Globus pallidus (tissue), 1 donor: Measurements from ENCODE around the gene PRSS57.
"Not testable (repeated sequence)": the region's sequence is repeated elsewhere in the genome, so short reads cannot be mapped to it uniquely, and the experiment has no call there.

Experiments used
- DNase-seq: peaks from one replicate; pipeline ENCODE4 v3.0.0-alpha.2; 2015; ENCODE audit warnings: low spot score

Gene PRSS57

GRCh38 chr19:723247-723646, 28.0 kb upstream of the PRSS57 start:
- no peak for DNase-seq

DNA sequence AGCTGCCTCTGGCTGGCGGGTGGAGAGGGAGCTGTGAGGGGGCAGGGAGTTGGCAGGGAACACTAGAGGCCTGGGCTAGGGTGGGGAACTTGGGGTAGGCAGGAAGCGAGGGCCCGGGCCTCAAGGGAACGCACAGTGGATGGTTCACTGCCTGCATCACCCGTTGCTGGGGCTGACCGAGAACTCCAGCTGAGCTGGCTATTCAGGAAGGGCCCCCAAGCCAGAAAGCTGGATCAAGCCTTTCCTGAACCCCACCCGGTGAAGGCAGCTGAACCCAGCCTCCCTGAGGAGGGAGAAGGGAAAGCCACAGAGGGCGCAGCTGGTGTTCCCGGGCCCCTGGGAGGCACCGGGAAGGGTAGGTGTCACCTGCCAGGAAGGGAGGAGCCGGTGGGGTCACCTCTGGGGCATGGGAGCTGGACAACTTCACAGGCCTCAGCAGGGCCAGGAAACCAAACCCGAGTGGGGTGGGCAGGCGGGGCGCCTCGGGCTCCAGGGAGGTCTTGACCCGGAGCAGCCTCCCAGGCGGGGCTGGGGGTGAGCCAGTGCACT, 27.4 kb upstream of the PRSS57 start:
- no peak for DNase-seq

- DNase-seq = peak; percentile 77
Measured at GRCh38 chr19:720345-721160, 25.3 kb upstream of the PRSS57 start.

GRCh38 chr19:719636-720344, 24.5 kb upstream of the PRSS57 start:
- peak; percentile 56 for DNase-seq

DNA sequence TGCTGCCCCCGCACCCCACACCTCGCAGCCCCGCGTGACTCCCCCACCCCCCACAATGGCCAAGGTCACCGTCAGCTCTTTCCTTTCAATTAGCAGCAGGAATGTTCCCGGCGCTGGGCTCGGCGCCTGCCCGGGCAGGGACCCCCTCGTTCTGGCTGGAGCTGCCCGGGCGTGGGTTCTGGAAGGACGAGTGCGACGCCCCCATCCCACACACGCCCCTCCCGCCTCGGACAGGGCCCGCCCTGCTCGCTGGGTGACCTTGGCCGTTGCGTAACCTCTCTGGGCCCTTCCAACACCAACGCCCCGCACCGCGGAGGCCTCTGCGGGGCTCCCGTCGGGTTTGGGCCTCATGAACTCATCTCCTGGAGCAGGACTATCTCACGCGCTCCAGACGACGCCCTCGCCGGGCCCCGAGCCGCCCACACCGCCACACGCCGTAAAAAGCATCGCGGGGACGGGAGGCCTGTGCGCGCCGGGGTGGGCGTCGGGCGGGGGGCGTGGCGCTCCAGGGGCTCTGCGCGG, 23.8 kb upstream of the PRSS57 start:
- peak; percentile 66 for DNase-seq

DNA sequence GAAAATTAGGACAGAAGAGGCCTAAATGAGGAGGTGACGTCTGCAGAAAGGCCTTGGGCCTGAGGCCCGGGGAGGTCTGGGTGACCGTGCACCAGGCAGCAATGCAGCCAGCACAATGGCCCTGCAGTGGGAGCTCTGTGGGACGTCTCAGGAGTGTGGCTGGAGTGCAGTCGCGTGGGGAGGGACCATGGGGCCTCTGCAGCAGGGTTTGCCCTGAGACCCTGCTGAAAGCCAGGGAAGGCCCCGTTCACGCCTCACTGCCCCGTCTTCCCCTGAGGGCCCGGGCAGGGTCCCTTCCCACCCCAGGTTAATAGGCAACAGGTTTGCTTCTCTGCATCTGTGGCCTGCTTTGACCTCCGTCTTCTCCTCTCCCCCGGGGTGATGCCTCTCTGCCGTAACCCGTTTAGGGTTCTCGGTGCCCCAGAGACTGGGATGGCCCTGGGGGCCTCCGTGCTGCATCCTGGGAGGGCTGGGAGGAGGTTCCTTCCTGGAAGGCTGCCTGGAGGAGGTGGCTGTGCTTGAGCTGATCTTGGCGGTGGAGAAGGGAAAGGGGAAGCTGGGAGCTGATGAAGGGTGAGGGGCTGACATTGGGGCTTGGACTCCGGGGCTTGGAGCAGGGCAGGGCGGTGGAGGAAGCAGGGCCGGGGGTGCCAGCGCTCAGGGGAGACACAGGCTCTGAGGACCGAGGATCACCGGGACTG, 23.1 kb upstream of the PRSS57 start:
- peak; percentile 38 for DNase-seq

DNA sequence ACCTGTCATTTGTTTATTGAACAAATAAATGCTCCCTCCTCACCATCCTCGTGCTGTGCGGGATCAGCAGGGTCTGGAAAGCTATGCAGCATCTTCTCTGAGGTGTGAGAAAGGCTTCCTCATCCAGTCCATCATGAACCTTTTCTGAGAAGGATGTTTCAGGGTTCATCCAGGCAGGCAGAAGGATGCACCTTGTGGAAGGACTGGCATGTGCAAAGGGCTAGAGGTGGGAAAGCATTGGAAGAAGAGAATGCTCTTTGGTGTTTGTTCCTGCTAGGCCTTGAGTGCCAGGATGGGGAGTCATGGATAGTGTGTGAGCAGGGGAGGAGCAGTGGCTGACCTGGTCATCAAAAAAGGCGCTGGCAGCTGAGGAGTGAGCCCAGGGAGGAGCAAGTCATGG, 20.1 kb upstream of the PRSS57 start:
- no peak for DNase-seq

- no peak for DNase-seq
Measured at GRCh38 chr19:711254-711653, 16.0 kb upstream of the PRSS57 start.

DNA sequence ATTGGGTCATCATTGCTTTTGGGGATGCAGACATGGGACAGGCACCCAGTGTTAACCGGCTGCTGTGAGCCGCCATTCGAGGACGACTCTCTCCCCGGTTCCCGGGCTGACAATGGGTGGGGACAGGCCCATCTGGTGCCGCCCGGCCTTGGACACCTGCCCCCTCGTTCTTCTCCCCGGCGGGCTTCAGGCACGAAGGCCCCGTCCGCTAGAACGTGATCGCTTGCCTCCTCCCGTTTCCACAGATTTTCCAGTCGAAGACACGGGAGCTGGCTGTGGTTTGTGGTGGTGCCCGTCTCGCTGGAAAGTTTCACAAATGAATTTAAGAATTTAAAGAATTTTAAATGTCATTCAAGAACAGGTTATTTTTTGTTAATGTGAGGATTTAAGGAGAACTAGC, 15.5 kb upstream of the PRSS57 start:
- no peak for DNase-seq

- peak; percentile 51 for DNase-seq
Measured at GRCh38 chr19:709965-710571, 14.8 kb upstream of the PRSS57 start.

DNA sequence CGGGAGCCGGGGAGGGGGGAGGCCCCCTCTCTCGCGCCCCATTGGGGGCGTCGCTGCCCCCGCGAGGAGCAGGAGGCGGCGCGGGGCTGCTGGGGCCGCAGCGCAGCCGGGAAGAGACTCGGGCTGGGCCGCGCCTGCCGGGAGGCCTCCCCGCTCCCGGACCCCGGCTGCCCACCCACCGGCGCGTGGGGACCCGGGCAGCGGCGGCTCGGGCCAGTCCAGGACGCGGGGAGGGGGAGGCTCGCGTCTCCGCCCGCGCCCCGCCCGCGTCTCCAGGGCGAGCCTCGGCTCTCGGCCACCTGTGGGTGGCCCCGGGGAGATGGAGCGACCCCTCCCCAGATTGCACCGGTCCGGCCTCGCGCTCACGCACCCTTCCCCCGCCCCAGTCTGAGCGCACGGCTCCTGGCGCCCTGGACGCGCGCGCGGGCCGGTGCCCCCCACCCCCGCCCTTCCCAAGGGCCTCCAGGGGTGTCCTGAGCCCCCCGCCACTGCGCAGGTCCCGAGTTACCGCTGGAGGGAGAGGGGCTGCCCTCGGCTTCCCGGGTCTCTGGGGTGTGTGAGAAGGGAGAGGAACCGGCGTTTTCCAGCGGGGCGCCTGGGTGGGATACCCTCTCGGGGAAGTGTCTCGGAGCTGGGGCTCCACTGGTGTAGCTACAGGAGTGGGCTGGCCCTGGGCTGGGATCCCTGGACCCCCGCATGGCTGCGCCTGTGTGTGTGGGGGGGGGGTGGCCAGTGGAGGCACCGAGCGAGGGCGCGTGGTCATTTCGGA, 14.1 kb upstream of the PRSS57 start:
- no peak for DNase-seq

DNA sequence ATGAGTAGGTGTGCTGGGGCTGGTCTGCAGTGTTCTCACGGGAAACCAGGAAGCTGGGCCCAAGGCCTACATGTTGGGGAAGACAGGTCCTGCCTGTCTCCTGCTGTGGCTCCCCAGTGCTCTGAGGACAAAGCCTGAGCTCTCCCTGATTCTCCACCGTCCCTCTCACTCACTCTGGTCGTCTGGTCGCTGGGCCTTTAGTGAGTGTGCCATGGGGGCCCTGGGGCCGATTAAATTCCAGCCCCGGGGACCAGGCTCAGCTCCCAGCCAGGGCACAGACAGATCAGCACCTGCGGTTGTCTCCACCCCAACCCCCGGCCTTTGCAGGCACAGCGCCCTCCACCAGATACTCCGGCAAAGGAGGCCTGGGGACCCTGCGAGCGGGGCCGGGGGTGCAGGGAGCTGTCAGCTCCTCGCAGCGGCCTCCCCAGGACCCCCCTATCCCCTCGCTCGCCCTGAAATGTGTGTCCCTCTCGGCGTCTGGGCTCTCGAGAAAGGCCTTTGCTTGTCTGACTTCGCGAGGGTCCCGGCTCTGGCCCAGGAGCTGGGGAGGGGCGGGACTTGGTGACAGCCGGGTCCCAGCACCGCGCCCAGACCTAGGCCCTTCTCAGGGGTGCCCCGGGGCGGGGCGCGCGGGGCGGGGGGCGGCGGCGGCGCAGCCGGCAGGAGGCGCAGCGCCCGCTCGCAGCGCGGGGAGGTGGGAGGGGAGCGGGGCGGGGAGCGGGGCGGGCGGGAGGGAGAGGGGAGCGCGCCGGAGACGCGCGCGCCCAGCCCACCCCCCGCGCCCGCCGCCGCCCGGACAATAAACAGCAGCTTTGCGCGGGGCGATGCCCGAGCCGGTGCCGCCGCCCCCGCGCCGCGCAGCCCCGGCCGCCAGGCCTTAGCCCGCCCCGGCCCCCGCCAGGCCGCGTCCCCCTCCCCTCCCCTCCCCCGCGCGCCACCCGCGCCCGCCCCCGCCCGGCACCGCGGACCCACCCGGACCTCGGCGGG, 13.2 kb upstream of the PRSS57 start, which contains the start of gene PALM:
PALM (plus strand) TSS at position 782 of the 990 bp plus-strand sequence. CDS start 212 bp downstream, outside the sequence.
- no peak for DNase-seq

DNA sequence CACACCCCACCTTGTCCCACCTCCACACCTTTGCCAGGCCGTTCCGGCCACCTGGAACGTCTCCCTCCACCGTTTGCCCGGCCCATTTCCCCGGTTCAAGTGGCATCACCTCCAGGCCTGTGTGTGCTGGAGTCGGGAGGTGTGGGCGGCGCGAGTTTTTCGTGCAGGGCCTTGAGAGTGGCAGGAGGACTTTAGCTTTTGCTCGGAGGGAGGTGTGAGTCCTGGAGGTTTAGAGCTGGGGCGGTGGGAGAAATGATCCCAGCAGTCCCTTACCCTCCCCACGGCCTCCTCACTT, 9.1 kb upstream of the PRSS57 start:
- no peak for DNase-seq

- DNase-seq = no peak
Measured at GRCh38 chr19:703651-704446, 8.6 kb upstream of the PRSS57 start.

- DNase-seq = no peak
Measured at GRCh38 chr19:703329-703650, 8.0 kb upstream of the PRSS57 start.

GRCh38 chr19:702847-703246, 7.6 kb upstream of the PRSS57 start:
- not testable (repeated sequence) for DNase-seq

DNA sequence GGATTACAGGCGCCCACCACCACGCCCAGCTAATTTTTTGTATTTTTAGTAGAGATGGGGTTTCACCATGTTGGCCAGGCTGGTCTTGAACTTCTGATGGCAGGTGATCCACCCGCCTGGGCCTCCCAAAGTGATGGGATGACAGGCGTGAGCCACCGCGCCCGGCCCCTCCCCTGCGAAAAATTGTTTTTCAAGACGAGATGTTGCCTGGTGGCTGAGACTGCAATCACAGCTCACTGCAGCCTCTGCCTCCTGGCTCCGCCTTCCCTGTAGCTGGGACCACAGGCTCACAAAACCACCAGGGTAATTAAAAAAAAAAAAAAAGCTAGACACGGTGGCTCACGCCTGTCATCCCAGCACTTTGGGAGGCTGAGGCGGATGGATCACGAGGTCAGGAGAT, 4.6 kb upstream of the PRSS57 start:
- not testable (repeated sequence) for DNase-seq

DNA sequence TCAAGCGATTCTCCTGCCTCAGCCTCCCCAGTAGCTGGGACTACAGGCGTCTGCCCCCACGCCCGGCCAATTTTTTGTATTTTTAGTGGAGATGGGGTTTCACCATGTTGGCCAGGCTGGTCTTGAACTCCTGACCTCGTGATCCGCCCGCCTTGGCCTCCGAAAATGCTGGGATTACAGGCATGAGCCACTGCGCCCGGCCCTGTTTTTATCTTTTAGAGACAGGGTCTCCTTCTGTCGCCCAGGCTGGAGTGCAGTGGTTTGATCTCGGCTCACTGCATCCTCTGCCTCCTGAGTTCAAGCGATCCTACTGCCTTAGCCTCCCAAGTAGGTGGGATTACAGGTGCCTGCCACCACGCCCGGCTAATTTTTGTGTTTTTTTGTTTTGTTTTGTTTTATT, 3.3 kb upstream of the PRSS57 start:
- not testable (repeated sequence) for DNase-seq
